Measurements from ENCODE around the gene UBE2F.
"Not testable (repeated sequence)": the region's sequence is repeated elsewhere in the genome, so short reads cannot be mapped to it uniquely, and the experiment has no call there.

Gene UBE2F

GRCh38 chr2:237951354-237951753 lies 15.5 kb upstream of the UBE2F start:
- not testable (repeated sequence) for H3K4me3 ChIP-seq (ENCODE audit: low read length); H3K27me3 ChIP-seq (ENCODE audit: insufficient read depth, low read length, poor library complexity); H2AK5ac ChIP-seq (ENCODE audit: low read length); H3K79me1 ChIP-seq (ENCODE audit: low read length); H3K9ac ChIP-seq (ENCODE audit: low read length); H2BK15ac ChIP-seq (replicated peaks; ENCODE audit: low read depth); H4K5ac ChIP-seq (ENCODE audit: low read length); H4K8ac ChIP-seq (ENCODE audit: low read depth, low read length); H3K4ac ChIP-seq (ENCODE audit: low read depth, low read length); H2BK5ac ChIP-seq (ENCODE audit: low read length); H2BK120ac ChIP-seq (ENCODE audit: low read depth, low read length); H3K4me2 ChIP-seq (ENCODE audit: low read length); H3K18ac ChIP-seq (ENCODE audit: low read length); H3K23ac ChIP-seq (ENCODE audit: low read length); H3K79me2 ChIP-seq (ENCODE audit: control insufficient read depth, insufficient read depth, low read length); H3K36me3 ChIP-seq (ENCODE audit: control insufficient read depth, insufficient read depth, low read length); DNase-seq; H3K56ac ChIP-seq (ENCODE audit: low read length); H3K27ac ChIP-seq (ENCODE audit: low read depth, low read length); H3K4me1 ChIP-seq (ENCODE audit: control insufficient read depth, low read depth, low read length)
- no CpG with 5 or more reads among the region's 4 CpGs for WGBS (ENCODE audit: extremely low coverage, insufficient coverage, low lambda C conversion rate)

- no peak overlapping the region for H3K4me3 ChIP-seq (ENCODE audit: low read length)
- H4K8ac ChIP-seq (ENCODE audit: low read depth, low read length) = no peak overlapping the region
- H2BK5ac ChIP-seq (ENCODE audit: low read length) = no peak overlapping the region
- H3K56ac ChIP-seq (ENCODE audit: low read length) = no peak overlapping the region
- no peak overlapping the region for H3K9ac ChIP-seq (ENCODE audit: low read length)
- H3K23ac ChIP-seq (ENCODE audit: low read length) = no peak overlapping the region
- H2BK15ac ChIP-seq (replicated peaks; ENCODE audit: low read depth) = no peak overlapping the region
- H2AK5ac ChIP-seq (ENCODE audit: low read length) = no peak overlapping the region
- no peak for DNase-seq
- H3K4me1 ChIP-seq (ENCODE audit: control insufficient read depth, low read depth, low read length) = no peaks in the 10 kb centered on the region
- no peak overlapping the region for H3K4ac ChIP-seq (ENCODE audit: low read depth, low read length)
- H3K36me3 ChIP-seq (ENCODE audit: control insufficient read depth, insufficient read depth, low read length) = no peaks in the 10 kb centered on the region
- peaks cover 5% of the 10 kb centered on the region for H3K27me3 ChIP-seq (ENCODE audit: insufficient read depth, low read length, poor library complexity)
- no CpG with 5 or more reads among the region's 3 CpGs for WGBS (ENCODE audit: extremely low coverage, insufficient coverage, low lambda C conversion rate)
- H3K27ac ChIP-seq (ENCODE audit: low read depth, low read length) = no peak overlapping the region
- no peaks in the 10 kb centered on the region for H3K79me2 ChIP-seq (ENCODE audit: control insufficient read depth, insufficient read depth, low read length)
- H4K5ac ChIP-seq (ENCODE audit: low read length) = no peak overlapping the region
- no peaks in the 10 kb centered on the region for H3K79me1 ChIP-seq (ENCODE audit: low read length)
- no peak overlapping the region for H3K4me2 ChIP-seq (ENCODE audit: low read length)
- no peak overlapping the region for H3K18ac ChIP-seq (ENCODE audit: low read length)
- no peak overlapping the region for H2BK120ac ChIP-seq (ENCODE audit: low read depth, low read length)
Observed at GRCh38 chr2:237951878-237952277, 14.9 kb upstream of the UBE2F start.

GRCh38 chr2:237952851-237953250 lies 14.0 kb upstream of the UBE2F start:
- no peak overlapping the region for H3K56ac ChIP-seq (ENCODE audit: low read length)
- no peak overlapping the region for H3K4ac ChIP-seq (ENCODE audit: low read depth, low read length)
- H2BK15ac ChIP-seq (replicated peaks; ENCODE audit: low read depth) = no peak overlapping the region
- no peak overlapping the region for H4K5ac ChIP-seq (ENCODE audit: low read length)
- H3K79me2 ChIP-seq (ENCODE audit: control insufficient read depth, insufficient read depth, low read length) = no peaks in the 10 kb centered on the region
- H3K4me3 ChIP-seq (ENCODE audit: low read length) = no peak overlapping the region
- no peaks in the 10 kb centered on the region for H3K4me1 ChIP-seq (ENCODE audit: control insufficient read depth, low read depth, low read length)
- no peak overlapping the region for H4K8ac ChIP-seq (ENCODE audit: low read depth, low read length)
- H2AK5ac ChIP-seq (ENCODE audit: low read length) = no peak overlapping the region
- H3K18ac ChIP-seq (ENCODE audit: low read length) = no peak overlapping the region
- peaks cover 5% of the 10 kb centered on the region for H3K27me3 ChIP-seq (ENCODE audit: insufficient read depth, low read length, poor library complexity)
- no CpG with 5 or more reads among the region's 2 CpGs for WGBS (ENCODE audit: extremely low coverage, insufficient coverage, low lambda C conversion rate)
- no peak overlapping the region for H3K4me2 ChIP-seq (ENCODE audit: low read length)
- no peaks in the 10 kb centered on the region for H3K36me3 ChIP-seq (ENCODE audit: control insufficient read depth, insufficient read depth, low read length)
- no peak overlapping the region for H3K23ac ChIP-seq (ENCODE audit: low read length)
- H3K79me1 ChIP-seq (ENCODE audit: low read length) = no peaks in the 10 kb centered on the region
- no peak for DNase-seq
- no peak overlapping the region for H2BK120ac ChIP-seq (ENCODE audit: low read depth, low read length)
- no peak overlapping the region for H3K9ac ChIP-seq (ENCODE audit: low read length)
- no peak overlapping the region for H2BK5ac ChIP-seq (ENCODE audit: low read length)
- H3K27ac ChIP-seq (ENCODE audit: low read depth, low read length) = no peak overlapping the region

GRCh38 chr2:237955640-237956401 lies 11.0 kb upstream of the UBE2F start:
- Histone ChIP-seq H3K27ac (ENCODE audit: low read depth, low read length) (no peak overlapping the region), H4K8ac (ENCODE audit: low read depth, low read length) (no peak overlapping the region), H3K4me2 (ENCODE audit: low read length) (peak overlapping the region; percentile 70), H2BK5ac (ENCODE audit: low read length) (no peak overlapping the region), H3K9ac (ENCODE audit: low read length) (peak overlapping the region; percentile 56), H3K36me3 (ENCODE audit: control insufficient read depth, insufficient read depth, low read length) (no peaks in the 10 kb centered on the region), H3K18ac (ENCODE audit: low read length) (no peak overlapping the region), H3K23ac (ENCODE audit: low read length) (peak overlapping the region; percentile 45), H3K4ac (ENCODE audit: low read depth, low read length) (no peak overlapping the region), H3K4me3 (ENCODE audit: low read length) (peak overlapping the region; percentile 25), H2AK5ac (ENCODE audit: low read length) (no peak overlapping the region), H3K27me3 (ENCODE audit: insufficient read depth, low read length, poor library complexity) (peaks cover 5% of the 10 kb centered on the region), H3K56ac (ENCODE audit: low read length) (peak overlapping the region; percentile 67), H2BK15ac (replicated peaks; ENCODE audit: low read depth) (no peak overlapping the region), H3K4me1 (ENCODE audit: control insufficient read depth, low read depth, low read length) (no peaks in the 10 kb centered on the region), H3K79me1 (ENCODE audit: low read length) (no peaks in the 10 kb centered on the region), H4K5ac (ENCODE audit: low read length) (no peak overlapping the region), H2BK120ac (ENCODE audit: low read depth, low read length) (no peak overlapping the region), H3K79me2 (ENCODE audit: control insufficient read depth, insufficient read depth, low read length) (no peaks in the 10 kb centered on the region)
- DNase-seq = no peak
- no CpG with 5 or more reads among the region's 64 CpGs for WGBS (ENCODE audit: extremely low coverage, insufficient coverage, low lambda C conversion rate)

GRCh38 chr2:237956402-237956736 lies 10.4 kb upstream of the UBE2F start:
- Histone ChIP-seq H2BK15ac (replicated peaks; ENCODE audit: low read depth) (no peak overlapping the region), H3K56ac (ENCODE audit: low read length) (peak overlapping the region; percentile 67), H3K9ac (ENCODE audit: low read length) (peak overlapping the region; percentile 56)

GRCh38 chr2:237961637-237962036 lies 5.2 kb upstream of the UBE2F start:
- Histone ChIP-seq H3K36me3 (ENCODE audit: control insufficient read depth, insufficient read depth, low read length) (no peaks in the 10 kb centered on the region), H3K9ac (ENCODE audit: low read length) (no peak overlapping the region)

More at GRCh38 chr2:237956402-237956736, 10.4 kb upstream of the UBE2F start:
- H3K36me3 ChIP-seq (ENCODE audit: control insufficient read depth, insufficient read depth, low read length) = no peaks in the 10 kb centered on the region
- H3K79me2 ChIP-seq (ENCODE audit: control insufficient read depth, insufficient read depth, low read length) = no peaks in the 10 kb centered on the region
- H3K18ac ChIP-seq (ENCODE audit: low read length) = no peak overlapping the region
- H2BK5ac ChIP-seq (ENCODE audit: low read length) = no peak overlapping the region
- WGBS (ENCODE audit: extremely low coverage, insufficient coverage, low lambda C conversion rate) = no CpG with 5 or more reads among the region's 23 CpGs
- H3K4me2 ChIP-seq (ENCODE audit: low read length) = peak overlapping the region; percentile 70
- no peaks in the 10 kb centered on the region for H3K4me1 ChIP-seq (ENCODE audit: control insufficient read depth, low read depth, low read length)
- no peak overlapping the region for H2BK120ac ChIP-seq (ENCODE audit: low read depth, low read length)
- peak overlapping the region; percentile 25 for H3K4me3 ChIP-seq (ENCODE audit: low read length)
- H4K8ac ChIP-seq (ENCODE audit: low read depth, low read length) = no peak overlapping the region
- H2AK5ac ChIP-seq (ENCODE audit: low read length) = no peak overlapping the region
- H3K27me3 ChIP-seq (ENCODE audit: insufficient read depth, low read length, poor library complexity) = peaks cover 5% of the 10 kb centered on the region
- H3K79me1 ChIP-seq (ENCODE audit: low read length) = no peaks in the 10 kb centered on the region
- peak overlapping the region; percentile 45 for H3K23ac ChIP-seq (ENCODE audit: low read length)
- no peak overlapping the region for H4K5ac ChIP-seq (ENCODE audit: low read length)
- no peak for DNase-seq
- no peak overlapping the region for H3K4ac ChIP-seq (ENCODE audit: low read depth, low read length)
- no peak overlapping the region for H3K27ac ChIP-seq (ENCODE audit: low read depth, low read length)

More at GRCh38 chr2:237961637-237962036, 5.2 kb upstream of the UBE2F start:
- Histone ChIP-seq H3K4me2 (ENCODE audit: low read length) (no peak overlapping the region), H2BK15ac (replicated peaks; ENCODE audit: low read depth) (no peak overlapping the region), H3K4me1 (ENCODE audit: control insufficient read depth, low read depth, low read length) (no peaks in the 10 kb centered on the region), H3K56ac (ENCODE audit: low read length) (no peak overlapping the region), H3K79me2 (ENCODE audit: control insufficient read depth, insufficient read depth, low read length) (no peaks in the 10 kb centered on the region), H3K18ac (ENCODE audit: low read length) (no peak overlapping the region), H3K4me3 (ENCODE audit: low read length) (no peak overlapping the region), H2BK5ac (ENCODE audit: low read length) (no peak overlapping the region), H4K5ac (ENCODE audit: low read length) (no peak overlapping the region), H2AK5ac (ENCODE audit: low read length) (no peak overlapping the region), H4K8ac (ENCODE audit: low read depth, low read length) (no peak overlapping the region), H3K4ac (ENCODE audit: low read depth, low read length) (no peak overlapping the region), H3K27ac (ENCODE audit: low read depth, low read length) (no peak overlapping the region), H3K79me1 (ENCODE audit: low read length) (no peaks in the 10 kb centered on the region), H3K27me3 (ENCODE audit: insufficient read depth, low read length, poor library complexity) (no peaks in the 10 kb centered on the region), H3K23ac (ENCODE audit: low read length) (no peak overlapping the region), H2BK120ac (ENCODE audit: low read depth, low read length) (no peak overlapping the region)
- no CpG with 5 or more reads among the region's 5 CpGs for WGBS (ENCODE audit: extremely low coverage, insufficient coverage, low lambda C conversion rate)
- DNase-seq = no peak
